ENCODE results near the gene RPS26. TPM values are rescaled to one million over a fixed set of nuclear protein-coding genes. Genes with fewer than 3 reads are reported as not detected.

Gene RPS26
- total RNA-seq, 1 experiment from 2014 or later = 46.4 TPM

DNA sequence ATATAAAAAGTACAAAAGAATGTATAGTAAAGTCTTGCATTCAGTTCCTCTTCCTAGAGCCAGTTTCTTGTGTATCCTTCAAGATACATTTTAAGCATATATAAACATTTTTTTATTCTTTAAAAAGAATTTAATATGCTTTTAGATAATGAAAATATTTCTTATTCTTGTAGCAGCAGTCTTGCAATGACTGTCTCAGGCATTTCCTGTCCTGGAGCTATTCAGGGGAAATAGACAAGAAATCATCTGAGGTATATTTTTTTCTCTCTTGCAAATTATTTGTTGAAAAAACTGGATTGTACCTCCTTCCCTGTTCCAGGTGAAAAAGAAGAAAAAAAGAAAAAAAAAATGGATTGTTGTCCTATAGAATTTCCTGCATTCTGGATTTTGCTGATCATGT is 21.3 kb downstream of the RPS26 start:
- POLR2A ChIA-PET = no interaction called here

DNA sequence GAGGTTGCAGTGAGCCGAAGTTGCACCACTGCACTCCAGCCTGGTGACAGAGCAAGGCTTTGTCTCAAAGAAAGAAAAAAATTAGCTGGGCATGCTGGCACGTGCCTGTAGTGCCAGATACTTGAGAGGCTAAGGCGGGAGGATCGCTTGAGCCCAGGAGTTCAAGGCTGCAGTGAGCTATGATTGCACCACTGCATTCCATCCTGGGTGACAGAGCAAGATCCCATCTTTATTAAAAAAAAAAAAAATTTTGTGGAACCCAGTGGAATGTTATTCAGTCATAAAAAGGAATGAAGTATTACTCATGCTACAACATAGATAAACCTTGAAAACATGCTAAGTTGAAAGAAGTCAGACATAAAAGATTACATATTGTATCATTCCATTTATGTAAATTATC is 29.9 kb downstream of the RPS26 start:
- no TSS peak for BruUV-seq (replicated peaks)
- no peaks in the 10 kb centered on the region for H3K9me3 ChIP-seq (ENCODE audit: control insufficient read depth, insufficient read depth, low read depth, low read length)
- intact Hi-C loops (cut with micrococcal nuclease; ENCODE audit: unreplicated experiment) = no loop called here

More for the DNA sequence above, 21.3 kb downstream of the RPS26 start:
- CTCF ChIA-PET = no interaction called here
- ATAC-seq = no peak
- Histone ChIP-seq H3K9me3 (ENCODE audit: control insufficient read depth, insufficient read depth, low read depth, low read length) (no peaks in the 10 kb centered on the region), H3K4me3 (ENCODE audit: low read depth in 2 of 2, low read length in 2 of 2) (no peak overlapping the region), H3K36me3 (ENCODE audit: control insufficient read depth, insufficient read depth, low read length) (no peaks in the 10 kb centered on the region), H3K4me1 (ENCODE audit: control insufficient read depth, insufficient read depth, low read length) (no peaks in the 10 kb centered on the region), H3K27ac (ENCODE audit: low read length) (no peak overlapping the region), H3K27me3 (ENCODE audit: control insufficient read depth, insufficient read depth, low read length) (no peaks in the 10 kb centered on the region)
- in situ Hi-C loops (cut with HindIII; ENCODE audit: low pct_unique_long_range_greater_than_20kb, low sequenced_read_pairs) (no loop called here), intact Hi-C loops (cut with micrococcal nuclease; ENCODE audit: unreplicated experiment) (no loop called here)
- TF ChIP-seq POLR2AphosphoS5 (IDR thresholded peaks at IDR 0.05; ENCODE audit: low read depth, low read length) = no peak
- TF ChIP-seq, protein P1, sequence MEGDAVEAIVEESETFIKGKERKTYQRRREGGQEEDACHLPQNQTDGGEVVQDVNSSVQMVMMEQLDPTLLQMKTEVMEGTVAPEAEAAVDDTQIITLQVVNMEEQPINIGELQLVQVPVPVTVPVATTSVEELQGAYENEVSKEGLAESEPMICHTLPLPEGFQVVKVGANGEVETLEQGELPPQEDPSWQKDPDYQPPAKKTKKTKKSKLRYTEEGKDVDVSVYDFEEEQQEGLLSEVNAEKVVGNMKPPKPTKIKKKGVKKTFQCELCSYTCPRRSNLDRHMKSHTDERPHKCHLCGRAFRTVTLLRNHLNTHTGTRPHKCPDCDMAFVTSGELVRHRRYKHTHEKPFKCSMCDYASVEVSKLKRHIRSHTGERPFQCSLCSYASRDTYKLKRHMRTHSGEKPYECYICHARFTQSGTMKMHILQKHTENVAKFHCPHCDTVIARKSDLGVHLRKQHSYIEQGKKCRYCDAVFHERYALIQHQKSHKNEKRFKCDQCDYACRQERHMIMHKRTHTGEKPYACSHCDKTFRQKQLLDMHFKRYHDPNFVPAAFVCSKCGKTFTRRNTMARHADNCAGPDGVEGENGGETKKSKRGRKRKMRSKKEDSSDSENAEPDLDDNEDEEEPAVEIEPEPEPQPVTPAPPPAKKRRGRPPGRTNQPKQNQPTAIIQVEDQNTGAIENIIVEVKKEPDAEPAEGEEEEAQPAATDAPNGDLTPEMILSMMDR (IDR thresholded peaks at IDR 0.05) = no peak
- TF ChIP-seq SIN3A (IDR thresholded peaks at IDR 0.05; ENCODE audit: borderline replicate concordance, insufficient read depth, low read depth, low read length) = no peak
- TF ChIP-seq, protein P2, sequence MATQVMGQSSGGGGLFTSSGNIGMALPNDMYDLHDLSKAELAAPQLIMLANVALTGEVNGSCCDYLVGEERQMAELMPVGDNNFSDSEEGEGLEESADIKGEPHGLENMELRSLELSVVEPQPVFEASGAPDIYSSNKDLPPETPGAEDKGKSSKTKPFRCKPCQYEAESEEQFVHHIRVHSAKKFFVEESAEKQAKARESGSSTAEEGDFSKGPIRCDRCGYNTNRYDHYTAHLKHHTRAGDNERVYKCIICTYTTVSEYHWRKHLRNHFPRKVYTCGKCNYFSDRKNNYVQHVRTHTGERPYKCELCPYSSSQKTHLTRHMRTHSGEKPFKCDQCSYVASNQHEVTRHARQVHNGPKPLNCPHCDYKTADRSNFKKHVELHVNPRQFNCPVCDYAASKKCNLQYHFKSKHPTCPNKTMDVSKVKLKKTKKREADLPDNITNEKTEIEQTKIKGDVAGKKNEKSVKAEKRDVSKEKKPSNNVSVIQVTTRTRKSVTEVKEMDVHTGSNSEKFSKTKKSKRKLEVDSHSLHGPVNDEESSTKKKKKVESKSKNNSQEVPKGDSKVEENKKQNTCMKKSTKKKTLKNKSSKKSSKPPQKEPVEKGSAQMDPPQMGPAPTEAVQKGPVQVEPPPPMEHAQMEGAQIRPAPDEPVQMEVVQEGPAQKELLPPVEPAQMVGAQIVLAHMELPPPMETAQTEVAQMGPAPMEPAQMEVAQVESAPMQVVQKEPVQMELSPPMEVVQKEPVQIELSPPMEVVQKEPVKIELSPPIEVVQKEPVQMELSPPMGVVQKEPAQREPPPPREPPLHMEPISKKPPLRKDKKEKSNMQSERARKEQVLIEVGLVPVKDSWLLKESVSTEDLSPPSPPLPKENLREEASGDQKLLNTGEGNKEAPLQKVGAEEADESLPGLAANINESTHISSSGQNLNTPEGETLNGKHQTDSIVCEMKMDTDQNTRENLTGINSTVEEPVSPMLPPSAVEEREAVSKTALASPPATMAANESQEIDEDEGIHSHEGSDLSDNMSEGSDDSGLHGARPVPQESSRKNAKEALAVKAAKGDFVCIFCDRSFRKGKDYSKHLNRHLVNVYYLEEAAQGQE (IDR thresholded peaks at IDR 0.05; ENCODE audit: insufficient read depth in 1 of 2, low read depth in 2 of 2, low read length in 1 of 2) = no peak
- no peak for TF ChIP-seq TCF7L2 (IDR thresholded peaks at IDR 0.05; ENCODE audit: low read depth, low read length)
- no TSS peak for BruUV-seq (replicated peaks)
- no peak for DNase-seq (ENCODE audit: low read depth, low spot score)

More for the DNA sequence above, 29.9 kb downstream of the RPS26 start:
- DNase-seq (ENCODE audit: low read depth, low spot score) = no peak
- Histone ChIP-seq H3K4me3 (ENCODE audit: low read depth in 2 of 2, low read length in 2 of 2) (no peak overlapping the region), H3K27ac (ENCODE audit: low read length) (no peak overlapping the region), H3K4me1 (ENCODE audit: control insufficient read depth, insufficient read depth, low read length) (no peaks in the 10 kb centered on the region), H3K36me3 (ENCODE audit: control insufficient read depth, insufficient read depth, low read length) (no peaks in the 10 kb centered on the region), H3K27me3 (ENCODE audit: control insufficient read depth, insufficient read depth, low read length) (no peaks in the 10 kb centered on the region)
- ChIA-PET POLR2A (no interaction called here), CTCF (no interaction called here)
- ATAC-seq = no peak
- in situ Hi-C loops (cut with HindIII; ENCODE audit: low pct_unique_long_range_greater_than_20kb, low sequenced_read_pairs) = no loop called here
- TF ChIP-seq SIN3A (IDR thresholded peaks at IDR 0.05; ENCODE audit: borderline replicate concordance, insufficient read depth, low read depth, low read length) (no peak), TCF7L2 (IDR thresholded peaks at IDR 0.05; ENCODE audit: low read depth, low read length) (no peak), POLR2AphosphoS5 (IDR thresholded peaks at IDR 0.05; ENCODE audit: low read depth, low read length) (no peak)
- TF ChIP-seq, protein P2 (IDR thresholded peaks at IDR 0.05; ENCODE audit: insufficient read depth in 1 of 2, low read depth in 2 of 2, low read length in 1 of 2) = no peak
- TF ChIP-seq, protein P1 (IDR thresholded peaks at IDR 0.05) = no peak
